ENCODE measurements around the gene ZC3H10. TPM values are rescaled to one million over a fixed set of nuclear protein-coding genes. Genes with fewer than 3 reads are reported as not detected.
A peak's percentile ranks its signal among the peaks of the same experiment; 100 is the strongest.
"Not testable (repeated sequence)": the region's sequence is repeated elsewhere in the genome, so short reads cannot be mapped to it uniquely, and the experiment has no call there.

Gene ZC3H10, protein sequence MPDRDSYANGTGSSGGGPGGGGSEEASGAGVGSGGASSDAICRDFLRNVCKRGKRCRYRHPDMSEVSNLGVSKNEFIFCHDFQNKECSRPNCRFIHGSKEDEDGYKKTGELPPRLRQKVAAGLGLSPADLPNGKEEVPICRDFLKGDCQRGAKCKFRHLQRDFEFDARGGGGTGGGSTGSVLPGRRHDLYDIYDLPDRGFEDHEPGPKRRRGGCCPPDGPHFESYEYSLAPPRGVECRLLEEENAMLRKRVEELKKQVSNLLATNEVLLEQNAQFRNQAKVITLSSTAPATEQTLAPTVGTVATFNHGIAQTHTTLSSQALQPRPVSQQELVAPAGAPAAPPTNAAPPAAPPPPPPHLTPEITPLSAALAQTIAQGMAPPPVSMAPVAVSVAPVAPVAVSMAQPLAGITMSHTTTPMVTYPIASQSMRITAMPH
- total RNA-seq (2014; rRNA removed; shearing (Covaris generic)), result 8.2 and 11.3 TPM in 2 replicates

GRCh38 chr12:56117778-56118687 lies at the start of gene ZC3H10:
TSS of gene ZC3H10 (plus strand) at chr12:56118266. CDS start at chr12:56120563, 2,297 bp downstream.
- Histone ChIP-seq H3K4me3 (ENCODE audit: insufficient read depth, low read depth, low read length) (peak within 1 kb of the TSS; percentile 83), H3K36me3 (replicated peaks; ENCODE audit: control insufficient read depth, insufficient read depth, low read length) (peaks cover 15% of the 10 kb centered on the region), H3K27me3 (ENCODE audit: control insufficient read depth, insufficient read depth, low read length) (no peaks in the 10 kb centered on the region)
- DNase-seq, result peak; percentile 94

DNA sequence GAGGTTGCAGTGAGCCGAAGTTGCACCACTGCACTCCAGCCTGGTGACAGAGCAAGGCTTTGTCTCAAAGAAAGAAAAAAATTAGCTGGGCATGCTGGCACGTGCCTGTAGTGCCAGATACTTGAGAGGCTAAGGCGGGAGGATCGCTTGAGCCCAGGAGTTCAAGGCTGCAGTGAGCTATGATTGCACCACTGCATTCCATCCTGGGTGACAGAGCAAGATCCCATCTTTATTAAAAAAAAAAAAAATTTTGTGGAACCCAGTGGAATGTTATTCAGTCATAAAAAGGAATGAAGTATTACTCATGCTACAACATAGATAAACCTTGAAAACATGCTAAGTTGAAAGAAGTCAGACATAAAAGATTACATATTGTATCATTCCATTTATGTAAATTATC lies 46.4 kb upstream of the ZC3H10 start:
- DNase-seq, result no peak
- Histone ChIP-seq H3K36me3 (replicated peaks; ENCODE audit: control insufficient read depth, insufficient read depth, low read length) (no peaks in the 10 kb centered on the region), H3K4me3 (ENCODE audit: insufficient read depth, low read depth, low read length) (no peak overlapping the region), H3K27me3 (ENCODE audit: control insufficient read depth, insufficient read depth, low read length) (no peaks in the 10 kb centered on the region)

DNA sequence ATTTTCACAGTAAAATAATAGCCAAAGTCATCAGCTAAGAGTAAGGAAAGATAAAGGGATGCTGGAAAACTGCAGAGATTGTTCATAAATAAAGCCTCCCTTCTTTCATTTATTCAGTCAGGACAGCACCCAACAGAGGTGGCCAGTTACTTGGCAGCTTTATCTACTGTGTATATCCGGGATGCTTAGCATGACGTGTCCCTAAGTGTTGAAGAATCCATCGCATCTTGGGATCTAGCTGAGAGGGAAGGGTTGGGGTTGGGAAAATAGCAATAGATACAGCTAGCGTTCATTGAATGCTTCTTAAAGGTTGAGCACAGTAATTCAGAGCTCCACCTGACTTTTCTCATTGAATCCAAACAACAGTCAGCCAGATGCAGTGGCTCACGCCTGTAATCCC lies 43.7 kb upstream of the ZC3H10 start:
- Histone ChIP-seq H3K4me3 (ENCODE audit: insufficient read depth, low read depth, low read length) (no peak overlapping the region), H3K27me3 (ENCODE audit: control insufficient read depth, insufficient read depth, low read length) (no peaks in the 10 kb centered on the region), H3K36me3 (replicated peaks; ENCODE audit: control insufficient read depth, insufficient read depth, low read length) (no peaks in the 10 kb centered on the region)
- no peak for DNase-seq

- not testable (repeated sequence) for H3K4me3 ChIP-seq (ENCODE audit: insufficient read depth, low read depth, low read length); H3K36me3 ChIP-seq (replicated peaks; ENCODE audit: control insufficient read depth, insufficient read depth, low read length); DNase-seq; H3K27me3 ChIP-seq (ENCODE audit: control insufficient read depth, insufficient read depth, low read length)
Measured at GRCh38 chr12:56077966-56078365, 40.1 kb upstream of the ZC3H10 start.

DNA sequence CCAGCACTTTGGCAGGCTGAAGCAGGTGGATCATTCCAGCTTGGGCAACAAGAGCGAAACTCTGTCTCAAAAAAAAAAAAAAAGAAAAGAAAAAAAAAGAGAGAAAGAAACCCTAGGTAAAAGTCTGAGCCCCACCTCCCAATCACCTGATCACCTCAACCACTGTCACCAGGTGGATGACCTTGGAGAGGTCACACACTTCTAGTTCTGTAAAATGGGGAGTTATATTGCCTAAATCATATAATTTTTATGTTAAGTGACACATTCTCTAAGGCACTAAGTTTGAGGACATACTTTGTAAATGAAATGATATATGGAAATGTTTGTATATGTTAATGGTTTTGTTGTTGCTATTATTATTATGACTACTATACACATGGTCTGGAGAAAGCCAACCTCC lies 39.6 kb upstream of the ZC3H10 start:
- H3K36me3 ChIP-seq (replicated peaks; ENCODE audit: control insufficient read depth, insufficient read depth, low read length), result peaks cover 3% of the 10 kb centered on the region
- DNase-seq, result no peak
- no peaks in the 10 kb centered on the region for H3K27me3 ChIP-seq (ENCODE audit: control insufficient read depth, insufficient read depth, low read length)
- H3K4me3 ChIP-seq (ENCODE audit: insufficient read depth, low read depth, low read length), result no peak overlapping the region; the same call in 1 of the 2 replicates

GRCh38 chr12:56078931-56079722 lies 38.9 kb upstream of the ZC3H10 start:
- H3K36me3 ChIP-seq (replicated peaks; ENCODE audit: control insufficient read depth, insufficient read depth, low read length), result peaks cover 9% of the 10 kb centered on the region

DNA sequence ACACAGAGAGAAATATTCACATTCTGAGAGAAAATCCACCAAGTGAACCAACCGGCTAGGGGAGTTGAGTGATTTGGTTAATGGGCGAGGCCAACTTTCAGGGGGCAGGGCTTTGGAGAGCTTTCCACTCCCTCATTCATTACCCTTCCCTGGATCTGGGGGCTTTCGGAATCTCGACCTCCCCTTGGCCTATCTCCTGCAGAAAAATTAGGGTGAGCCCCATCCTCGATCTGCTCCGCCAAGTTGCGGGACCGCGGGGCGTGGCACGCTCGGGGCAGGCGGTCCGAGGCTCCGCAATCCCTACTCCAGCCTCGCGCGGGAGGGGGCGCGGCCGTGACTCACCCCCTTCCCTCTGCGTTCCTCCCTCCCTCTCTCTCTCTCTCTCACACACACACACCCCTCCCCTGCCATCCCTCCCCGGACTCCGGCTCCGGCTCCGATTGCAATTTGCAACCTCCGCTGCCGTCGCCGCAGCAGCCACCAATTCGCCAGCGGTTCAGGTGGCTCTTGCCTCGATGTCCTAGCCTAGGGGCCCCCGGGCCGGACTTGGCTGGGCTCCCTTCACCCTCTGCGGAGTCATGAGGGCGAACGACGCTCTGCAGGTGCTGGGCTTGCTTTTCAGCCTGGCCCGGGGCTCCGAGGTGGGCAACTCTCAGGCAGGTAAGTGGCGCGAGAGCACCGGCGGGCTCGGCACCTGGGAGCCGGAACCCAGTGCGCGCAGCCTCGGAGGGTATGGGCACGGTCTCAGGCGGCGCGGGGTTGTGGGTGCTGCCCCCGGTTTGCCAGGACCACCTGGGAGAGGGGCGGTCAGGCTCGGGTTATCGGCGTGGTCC lies 38.1 kb upstream of the ZC3H10 start, which contains the start of gene ERBB3:
ERBB3 (plus strand) TSS at position 443 of the 833 bp plus-strand sequence; CDS start at position 579, 136 bp downstream.
- H3K27me3 ChIP-seq (ENCODE audit: control insufficient read depth, insufficient read depth, low read length), result no peaks in the 10 kb centered on the region
- DNase-seq, result peak; percentile 95
- H3K36me3 ChIP-seq (replicated peaks; ENCODE audit: control insufficient read depth, insufficient read depth, low read length), result peaks cover 12% of the 10 kb centered on the region
- H3K4me3 ChIP-seq (ENCODE audit: insufficient read depth, low read depth, low read length), result peak within 1 kb of the TSS; percentile 89

More at GRCh38 chr12:56078931-56079722, 38.9 kb upstream of the ZC3H10 start:
- Histone ChIP-seq H3K4me3 (ENCODE audit: insufficient read depth, low read depth, low read length) (peak overlapping the region; percentile 89), H3K27me3 (ENCODE audit: control insufficient read depth, insufficient read depth, low read length) (no peaks in the 10 kb centered on the region)
- peak; percentile 95 for DNase-seq

GRCh38 chr12:56080556-56081138 lies 37.4 kb upstream of the ZC3H10 start:
- no peaks in the 10 kb centered on the region for H3K27me3 ChIP-seq (ENCODE audit: control insufficient read depth, insufficient read depth, low read length)
- peak; percentile 72 for DNase-seq
- peaks cover 14% of the 10 kb centered on the region for H3K36me3 ChIP-seq (replicated peaks; ENCODE audit: control insufficient read depth, insufficient read depth, low read length)
- H3K4me3 ChIP-seq (ENCODE audit: insufficient read depth, low read depth, low read length), result peak overlapping the region; percentile 89

- Histone ChIP-seq H3K4me3 (ENCODE audit: insufficient read depth, low read depth, low read length) (peak overlapping the region; percentile 89), H3K36me3 (replicated peaks; ENCODE audit: control insufficient read depth, insufficient read depth, low read length) (peaks cover 21% of the 10 kb centered on the region), H3K27me3 (ENCODE audit: control insufficient read depth, insufficient read depth, low read length) (no peaks in the 10 kb centered on the region)
- peak; percentile 30 for DNase-seq
Measured at GRCh38 chr12:56081393-56082347, 36.4 kb upstream of the ZC3H10 start.

- Histone ChIP-seq H3K27me3 (ENCODE audit: control insufficient read depth, insufficient read depth, low read length) (no peaks in the 10 kb centered on the region), H3K4me3 (ENCODE audit: insufficient read depth, low read depth, low read length) (no peak overlapping the region), H3K36me3 (replicated peaks; ENCODE audit: control insufficient read depth, insufficient read depth, low read length) (peaks cover 25% of the 10 kb centered on the region)
- no peak for DNase-seq
Measured at GRCh38 chr12:56082382-56082781, 35.7 kb upstream of the ZC3H10 start.

DNA sequence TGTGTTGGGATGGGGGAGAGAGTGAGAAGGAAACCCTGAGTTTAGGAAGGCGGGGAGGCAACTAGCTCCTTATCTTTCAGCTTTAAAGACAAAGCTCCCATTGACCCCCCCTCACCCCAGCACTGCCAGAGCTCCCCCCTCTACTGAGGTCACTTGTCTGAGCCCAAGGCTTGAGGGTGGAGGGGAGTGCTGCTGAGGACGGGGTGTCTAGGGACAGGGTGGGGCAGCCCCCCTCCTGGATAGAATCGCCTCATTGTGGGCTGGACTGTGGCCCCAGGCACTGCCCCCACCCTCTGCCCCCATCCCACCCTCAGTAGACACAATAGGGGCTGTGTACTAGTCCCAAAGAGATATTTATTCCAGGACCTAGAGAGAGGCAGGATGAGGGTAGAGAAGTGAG lies 35.1 kb upstream of the ZC3H10 start:
- no peak overlapping the region for H3K4me3 ChIP-seq (ENCODE audit: insufficient read depth, low read depth, low read length)
- no peaks in the 10 kb centered on the region for H3K27me3 ChIP-seq (ENCODE audit: control insufficient read depth, insufficient read depth, low read length)
- DNase-seq, result no peak
- H3K36me3 ChIP-seq (replicated peaks; ENCODE audit: control insufficient read depth, insufficient read depth, low read length), result peaks cover 31% of the 10 kb centered on the region

GRCh38 chr12:56084958-56085543 lies 33.0 kb upstream of the ZC3H10 start:
- Histone ChIP-seq H3K4me3 (ENCODE audit: insufficient read depth, low read depth, low read length) (no peak overlapping the region), H3K36me3 (replicated peaks; ENCODE audit: control insufficient read depth, insufficient read depth, low read length) (peaks cover 42% of the 10 kb centered on the region), H3K27me3 (ENCODE audit: control insufficient read depth, insufficient read depth, low read length) (no peaks in the 10 kb centered on the region)
- DNase-seq, result peak; percentile 82
